GM12878 (cell line): ENCODE measurements around the gene DLG2. TPM values are rescaled to one million over a fixed set of nuclear protein-coding genes. Genes with fewer than 3 reads are reported as not detected.

Source experiments
- ATAC-seq: fragments of 200-7000 bp; cut with Tn5 transposase; 3 replicates; pipeline ENCODE4 v1.9.1; 2020; ENCODE audit warnings: mild to moderate bottlenecking, moderate library complexity
- BruUV-seq: library from RNA; stranded (reverse); fragments of 400-500 nt; replicated peaks from 2 replicates; lab custom pipeline; 2021; lab: Mats Ljungman, UMichigan
- CTCF ChIA-PET: fragments of 300-600 bp; sonication (Branson Sonifier 250); formaldehyde crosslinking; extraction: SDS; loops from one replicate; lab custom pipeline; 2021; ENCODE audit warnings: inconsistent platforms; lab: Yijun Ruan, JAX
- POLR2A ChIA-PET: fragments of 350-600 bp; formaldehyde crosslinking; extraction: SDS; loops from one replicate; lab custom pipeline; 2021; ENCODE audit warnings: inconsistent platforms; lab: Charles Lee
- RAD21 ChIA-PET: fragments of 300-600 bp; sonication (Branson Sonifier 250); formaldehyde crosslinking; loops from one replicate; lab custom pipeline; 2023; ENCODE audit warnings: antibody characterized with exemption; ENCODE audit not compliant: unreplicated experiment; lab: Charles Lee
- SMC1A ChIA-PET: fragments of 300-600 bp; sonication (Branson Sonifier 250); formaldehyde crosslinking; loops from one replicate; lab custom pipeline; 2023; ENCODE audit not compliant: unreplicated experiment, uncharacterized antibody; lab: Charles Lee
- DNase-seq: peaks from one replicate; pipeline ENCODE4 v3.0.0-alpha.2; 2011; ENCODE audit warnings: low read depth, low spot score
- FAIRE-seq: peaks from 3 replicates; lab custom pipeline; 2011; peaks lifted over from hg19 to GRCh38; lab: Jason Lieb, UNC
- H2AFZ ChIP-seq: 2 replicates; pipeline ENCODE4 v1.6.0; 2011; ENCODE audit warnings: low read depth, low read length, control low read depth; ENCODE audit not compliant: control insufficient read depth
- H3K27ac ChIP-seq: 2 replicates; pipeline ENCODE4 v1.5.1; 2011; ENCODE audit warnings: control low read depth; ENCODE audit not compliant: control insufficient read depth, insufficient read depth
- H3K27me3 ChIP-seq, 2 experiments: replicated peaks in 1 of 2; 2 replicates each; pipeline versions ENCODE4 v1.6.0 to v1.6.1; 2011; ENCODE audit warnings: low read length in 1 of 2; ENCODE audit not compliant: control insufficient read depth in 2 of 2, insufficient read depth in 2 of 2
- H3K36me3 ChIP-seq, 2 experiments: 2 replicates each; pipeline ENCODE4 v1.5.1; 2011; ENCODE audit warnings: low read length in 1 of 2; ENCODE audit not compliant: control insufficient read depth in 2 of 2, insufficient read depth in 2 of 2
- H3K4me1 ChIP-seq: 2 replicates; pipeline ENCODE4 v1.6.1; 2011; ENCODE audit warnings: mild to moderate bottlenecking, low read length, moderate library complexity, mixed read lengths; ENCODE audit not compliant: control insufficient read depth, insufficient read depth
- H3K4me2 ChIP-seq: 2 replicates; pipeline ENCODE4 v1.6.0; 2011; ENCODE audit warnings: control low read depth; ENCODE audit not compliant: control insufficient read depth, insufficient read depth
- H3K4me3 ChIP-seq: fragments of 200-600 bp; sonication (generic); 2 replicates; pipeline ENCODE4 v1.5.1; 2016
- H3K79me2 ChIP-seq: 2 replicates; pipeline ENCODE4 v1.6.0; 2011; ENCODE audit warnings: low read length; ENCODE audit not compliant: control insufficient read depth, insufficient read depth
- H3K9ac ChIP-seq: 2 replicates; pipeline ENCODE4 v1.8.0; 2011; ENCODE audit warnings: low read length, control low read depth, mixed read lengths; ENCODE audit not compliant: control insufficient read depth, insufficient read depth
- H3K9me3 ChIP-seq: replicated peaks from 3 replicates; pipeline ENCODE4 v1.5.1; 2011; ENCODE audit warnings: mild to moderate bottlenecking, low read length; ENCODE audit not compliant: control insufficient read depth, insufficient read depth
- H4K20me1 ChIP-seq: 2 replicates; pipeline ENCODE4 v1.6.0; 2011; ENCODE audit not compliant: control insufficient read depth, insufficient read depth
- JUNB ChIP-seq: IDR thresholded peaks from 2 replicates; pipeline ENCODE4 v1.6.1; 2016; ENCODE audit warnings: antibody characterized with exemption, mild to moderate bottlenecking
- POLR2A ChIP-seq: IDR thresholded peaks from 2 replicates; pipeline ENCODE4 v1.6.1; 2011; ENCODE audit warnings: low read depth, mild to moderate bottlenecking, low read length
- RAD21 ChIP-seq: IDR thresholded peaks from 2 replicates; pipeline ENCODE4 v1.6.1; 2011; ENCODE audit warnings: mild to moderate bottlenecking, low read depth, low read length, moderate library complexity; ENCODE audit not compliant: insufficient read depth
- SMC3 ChIP-seq: IDR thresholded peaks from 2 replicates; pipeline ENCODE4 v1.6.1; 2011; ENCODE audit warnings: low read length, improper control_type of control experiment, borderline replicate concordance
- TAF1 ChIP-seq: IDR thresholded peaks from 2 replicates; pipeline ENCODE4 v1.6.1; 2011; ENCODE audit warnings: mild to moderate bottlenecking, low read depth, low read length, borderline replicate concordance
- WGBS: methylation state at CpG from one replicate; pipeline ENCODE4 v1.1.6; 2016; ENCODE audit warnings: low lambda C conversion rate; ENCODE audit not compliant: insufficient replicate concordance, insufficient coverage; ENCODE audit errors: missing lambda C conversion rate; 5-methylcytosine and 5-hydroxymethylcytosine counted together
- in situ Hi-C: fragments of 300-500 bp; cut with MboI; formaldehyde crosslinking; loops from 9 replicates; pipeline ENCODE4 v1.14.3; 2018; ENCODE audit warnings: mixed read lengths
- intact Hi-C: fragments of 100-400 bp; cut with micrococcal nuclease; formaldehyde crosslinking; loops from one replicate; pipeline ENCODE4 v1.14.2; 2022; ENCODE audit not compliant: unreplicated experiment
- polyA plus RNA-seq, 11 experiments: library from polyadenylated mRNA; depleted of rRNA in 4 of 11; unstranded in 6 of 11; stranded (reverse) in 5 of 11; fragments of >200 nt; fragmentation: Nextera tagmentation in 4 of 11; fragmentation: Illumina TruSeq in 1 of 11; extraction: Ambion mirVana in 4 of 11; extraction: Trizol in 1 of 11; gene quantifications; 1 replicate in 1 of 11; 2 replicates in 10 of 11; pipeline versions ENCODE4 v1.2.1 to v1.2.3, GENCODE V29; 2011 to 2016; ENCODE audit warnings: inconsistent platforms in 2 of 11, missing spikeins in 2 of 11, low read depth in 1 of 11
- total RNA-seq, 4 experiments: library from RNA; depleted of rRNA in 3 of 4; stranded (reverse); fragments of >200 nt in 3 of 4; fragmentation: Illumina TruSeq in 1 of 4; extraction: Trizol in 1 of 4; gene quantifications; 2 replicates each; pipeline versions ENCODE4 v1.2.1 to v1.2.3, GENCODE V29; 2013 to 2021
- TF ChIP-seq, protein P1 (sequence below), 3 experiments: IDR thresholded peaks in 2 of 3; conservative IDR thresholded peaks in 1 of 3; 2 replicates each; pipeline ENCODE4 v1.5.1; 2011; ENCODE audit warnings: low read depth in 3 of 3, low read length in 3 of 3, mild to moderate bottlenecking in 3 of 3, control low read depth in 2 of 3, moderate library complexity in 2 of 3, inconsistent platforms in 1 of 3, mixed read lengths in 1 of 3; ENCODE audit not compliant: control insufficient read depth in 2 of 3, insufficient read depth in 1 of 3; ENCODE audit errors: extremely low read depth in 1 of 3

Gene DLG2
- total and polyA plus RNA-seq, 10 of the 15 experiments (the other 5 are each of a cell fraction or from before 2014, with no cell fraction given) = 0.09 to 0.98 (median 0.35) TPM

DNA sequence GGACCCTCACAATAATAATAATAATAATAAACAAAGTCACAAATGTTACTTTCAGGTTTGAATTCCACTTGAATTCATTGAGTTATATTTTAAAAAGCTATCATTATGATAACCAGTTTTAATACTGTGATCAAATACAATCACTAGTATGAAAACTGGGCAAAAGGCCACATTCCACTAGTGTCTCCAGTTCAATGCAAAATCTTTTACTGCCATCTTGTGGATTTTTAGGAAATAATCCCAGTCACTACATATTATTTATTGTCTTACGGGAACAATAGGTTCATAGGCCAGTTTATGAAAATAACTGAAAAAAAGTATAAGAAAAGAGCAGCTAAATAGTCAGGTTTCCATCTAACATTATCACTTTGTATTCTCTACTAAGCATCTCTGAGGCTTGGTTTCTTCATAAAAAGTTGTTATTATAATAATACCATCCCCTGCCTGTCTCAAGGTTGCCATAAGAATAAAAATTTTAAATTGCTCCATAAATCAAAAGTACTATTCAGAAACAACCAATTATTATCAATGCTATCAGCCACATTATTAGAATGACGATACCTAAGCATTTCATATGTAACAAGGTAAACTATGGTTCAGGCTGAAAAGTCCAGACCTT is 1807.1 kb downstream of the DLG2 start:
- ChIA-PET RAD21 (interaction anchor here (0.7 to 1.6 kb wide), 8 partner anchors 8 to 1101 kb away, joined by 3 to 6 read pairs (median 4); no protein-coding TSS in a partner anchor), POLR2A (interaction anchor here (1.3 kb wide), 1 partner anchor 919 kb away, joined by 4 read pairs; no protein-coding TSS in a partner anchor), SMC1A (interaction anchor here (0.7 to 1.7 kb wide), 8 partner anchors 8 to 1136 kb away, joined by 3 to 6 read pairs (median 4); no protein-coding TSS in a partner anchor), CTCF (interaction anchor here (0.6 to 3.1 kb wide), 15 partner anchors 8 to 1109 kb away, joined by 3 to 18 read pairs (median 8); no protein-coding TSS in a partner anchor)
- Histone ChIP-seq H3K27ac (no peak overlapping the region), H3K9ac (no peak overlapping the region), H3K36me3 (no peaks in the 10 kb centered on the region), H3K4me2 (no peak overlapping the region), H2AFZ (no peak overlapping the region), H3K27me3 (no peaks in the 10 kb centered on the region), H3K4me1 (no peaks in the 10 kb centered on the region), H3K4me3 (no peak overlapping the region), H4K20me1 (no peaks in the 10 kb centered on the region), H3K9me3 (no peaks in the 10 kb centered on the region), H3K79me2 (no peaks in the 10 kb centered on the region)
- no TSS peak for BruUV-seq
- ATAC-seq (peak; percentile 79), FAIRE-seq (no peak), DNase-seq (no peak)
- 4% methylated on average over 2 of the region's 2 CpGs for WGBS
- TF ChIP-seq SMC3 = peak; percentile 59; the same call in 1 of the 2 replicates
- TF ChIP-seq, protein P1, sequence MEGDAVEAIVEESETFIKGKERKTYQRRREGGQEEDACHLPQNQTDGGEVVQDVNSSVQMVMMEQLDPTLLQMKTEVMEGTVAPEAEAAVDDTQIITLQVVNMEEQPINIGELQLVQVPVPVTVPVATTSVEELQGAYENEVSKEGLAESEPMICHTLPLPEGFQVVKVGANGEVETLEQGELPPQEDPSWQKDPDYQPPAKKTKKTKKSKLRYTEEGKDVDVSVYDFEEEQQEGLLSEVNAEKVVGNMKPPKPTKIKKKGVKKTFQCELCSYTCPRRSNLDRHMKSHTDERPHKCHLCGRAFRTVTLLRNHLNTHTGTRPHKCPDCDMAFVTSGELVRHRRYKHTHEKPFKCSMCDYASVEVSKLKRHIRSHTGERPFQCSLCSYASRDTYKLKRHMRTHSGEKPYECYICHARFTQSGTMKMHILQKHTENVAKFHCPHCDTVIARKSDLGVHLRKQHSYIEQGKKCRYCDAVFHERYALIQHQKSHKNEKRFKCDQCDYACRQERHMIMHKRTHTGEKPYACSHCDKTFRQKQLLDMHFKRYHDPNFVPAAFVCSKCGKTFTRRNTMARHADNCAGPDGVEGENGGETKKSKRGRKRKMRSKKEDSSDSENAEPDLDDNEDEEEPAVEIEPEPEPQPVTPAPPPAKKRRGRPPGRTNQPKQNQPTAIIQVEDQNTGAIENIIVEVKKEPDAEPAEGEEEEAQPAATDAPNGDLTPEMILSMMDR (IDR thresholded peaks at IDR 0.05 in 2 of 3, conservative IDR thresholded peaks at IDR 0.05 in 1 of 3; ENCODE audit: control insufficient read depth in 2 of 3, extremely low read depth in 1 of 3, insufficient read depth in 1 of 3, low read depth in 3 of 3, low read length in 3 of 3) = peak; percentile 20 to 62 (median 29); a peak in 4 of 6 replicates
- peak; percentile 79 for TF ChIP-seq RAD21
- no peak for TF ChIP-seq JUNB
- TF ChIP-seq POLR2A = no peak
- TF ChIP-seq TAF1 = no peak
- intact Hi-C loops (loop anchor here (2.0 to 10.0 kb wide), 7 partner anchors 298 to 1103 kb away; no protein-coding TSS in a partner anchor), in situ Hi-C loops (loop anchor here (5.0 to 10.0 kb wide), 4 partner anchors 533 to 1095 kb away; partner anchors contain the start of gene CCDC90B)
